ENCODE results near the gene CTNNBL1.

CTNNBL1 gene

DNA sequence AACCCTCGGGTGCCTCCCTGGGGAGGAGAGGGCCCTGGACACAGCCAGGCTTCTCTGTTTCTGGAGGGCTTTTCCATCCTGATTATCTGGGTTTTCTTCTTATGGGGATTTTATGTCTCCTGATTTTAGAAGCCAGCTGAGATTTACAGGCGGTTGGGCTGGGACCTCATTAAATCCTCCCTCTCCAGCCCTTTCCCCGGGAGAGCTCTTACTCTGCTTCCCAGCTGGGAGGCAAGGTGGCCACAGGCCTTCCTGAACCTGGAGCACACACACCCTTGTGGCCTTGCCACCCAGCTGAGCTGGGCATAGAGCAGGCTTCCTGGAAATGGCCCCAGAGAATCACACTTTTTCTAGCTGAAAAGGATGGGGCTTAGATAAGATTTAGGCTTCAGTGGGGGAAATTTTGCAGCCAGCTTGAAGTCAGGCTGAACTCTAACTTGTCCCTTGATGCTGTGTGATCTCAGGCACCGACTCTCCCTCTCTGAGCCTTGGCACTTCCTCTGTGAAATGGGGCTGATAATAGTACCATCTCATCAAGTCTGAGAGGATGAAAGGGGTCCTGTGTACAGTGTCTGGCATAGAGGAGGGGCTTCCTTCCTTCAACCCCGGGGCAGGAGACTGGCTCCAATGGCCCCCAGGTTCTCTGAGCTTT lies 225.7 kb downstream of the CTNNBL1 start:
- Histone ChIP-seq H3K36me3 (ENCODE audit: insufficient read depth, insufficient read length, low read length) (no peaks in the 10 kb centered on the region), H3K9me3 (ENCODE audit: insufficient read depth, low read length) (no peaks in the 10 kb centered on the region), H3K4me3 (ENCODE audit: insufficient read length, low read depth) (no peak overlapping the region), H3K9ac (ENCODE audit: insufficient read length, low read depth) (peak overlapping the region; percentile 13), H3K27me3 (ENCODE audit: insufficient read depth, insufficient read length) (peaks cover 30% of the 10 kb centered on the region), H3K4me1 (ENCODE audit: insufficient read depth, insufficient read length) (peaks cover 11% of the 10 kb centered on the region)
- TF ChIP-seq SUZ12 (IDR thresholded peaks at IDR 0.05; ENCODE audit: extremely low read depth, insufficient read depth, insufficient read length) (no peak), YY1 (IDR thresholded peaks at IDR 0.05; ENCODE audit: insufficient read depth, insufficient read length) (no peak), ZNF274 (IDR thresholded peaks at IDR 0.05; ENCODE audit: low read depth, low read length) (no peak)
- no peak for DNase-seq (ENCODE audit: low read depth, low spot score)

DNA sequence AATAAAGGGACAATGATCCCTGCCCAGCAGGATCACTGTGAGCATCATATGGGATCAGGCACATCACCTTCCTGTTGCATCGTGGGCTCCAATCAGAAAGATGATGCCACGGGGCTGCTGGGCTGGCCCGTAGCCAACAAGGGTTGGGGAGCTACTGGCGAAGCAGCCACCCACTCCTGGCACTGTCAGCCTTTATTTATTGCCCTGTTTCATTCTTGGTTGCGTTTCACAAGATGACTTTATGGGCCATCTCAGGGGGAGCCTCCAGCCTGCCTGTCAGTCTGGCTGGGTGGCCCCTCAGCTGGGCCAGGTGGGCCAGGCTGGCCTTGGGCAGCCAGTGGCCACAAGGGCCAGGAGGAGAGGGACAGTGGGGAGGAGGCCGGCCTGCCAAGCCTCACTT lies 226.4 kb downstream of the CTNNBL1 start:
- Histone ChIP-seq H3K9ac (ENCODE audit: insufficient read length, low read depth) (peak overlapping the region; percentile 13), H3K9me3 (ENCODE audit: insufficient read depth, low read length) (no peaks in the 10 kb centered on the region), H3K36me3 (ENCODE audit: insufficient read depth, insufficient read length, low read length) (no peaks in the 10 kb centered on the region), H3K4me3 (ENCODE audit: insufficient read length, low read depth) (no peak overlapping the region), H3K4me1 (ENCODE audit: insufficient read depth, insufficient read length) (peaks cover 11% of the 10 kb centered on the region), H3K27me3 (ENCODE audit: insufficient read depth, insufficient read length) (peaks cover 29% of the 10 kb centered on the region)
- no peak for TF ChIP-seq ZNF274 (IDR thresholded peaks at IDR 0.05; ENCODE audit: low read depth, low read length)
- no peak for TF ChIP-seq YY1 (IDR thresholded peaks at IDR 0.05; ENCODE audit: insufficient read depth, insufficient read length)
- no peak for TF ChIP-seq SUZ12 (IDR thresholded peaks at IDR 0.05; ENCODE audit: extremely low read depth, insufficient read depth, insufficient read length)
- DNase-seq (ENCODE audit: low read depth, low spot score) = no peak

DNA sequence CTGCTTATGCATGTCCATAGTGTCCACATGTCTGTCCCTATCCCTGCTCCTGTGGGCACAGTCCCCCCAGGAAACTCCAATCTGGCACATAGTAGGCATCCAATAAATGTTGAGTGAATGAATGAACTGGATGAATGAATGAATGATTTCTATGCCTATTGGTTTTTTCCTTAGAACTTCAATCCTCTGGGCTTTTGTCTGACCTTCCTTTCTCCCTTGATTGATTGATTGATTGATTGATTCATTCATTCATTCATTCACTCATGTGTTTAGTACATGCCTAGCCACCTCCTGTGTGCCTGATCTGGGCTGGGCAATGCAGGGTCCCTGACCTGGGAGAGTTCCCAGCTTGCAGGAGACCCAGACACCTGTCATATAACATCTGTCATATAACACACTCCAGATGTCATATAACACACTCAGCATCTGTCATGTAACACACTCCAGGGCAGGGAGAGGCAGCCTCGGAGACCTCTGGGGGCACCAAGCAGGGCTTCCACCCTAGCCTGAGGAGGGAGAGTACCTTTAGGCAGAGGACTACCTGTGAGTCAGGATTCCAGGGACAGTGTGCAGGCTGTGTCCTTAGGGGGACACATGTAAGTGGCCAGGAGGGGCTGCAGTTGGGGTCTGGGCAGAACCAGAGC lies 227.0 kb downstream of the CTNNBL1 start:
- H3K4me3 ChIP-seq (ENCODE audit: insufficient read length, low read depth) = no peak overlapping the region
- no peaks in the 10 kb centered on the region for H3K9me3 ChIP-seq (ENCODE audit: insufficient read depth, low read length)
- DNase-seq (ENCODE audit: low read depth, low spot score) = no peak
- H3K36me3 ChIP-seq (ENCODE audit: insufficient read depth, insufficient read length, low read length) = no peaks in the 10 kb centered on the region
- H3K4me1 ChIP-seq (ENCODE audit: insufficient read depth, insufficient read length) = peaks cover 16% of the 10 kb centered on the region
- TF ChIP-seq SUZ12 (IDR thresholded peaks at IDR 0.05; ENCODE audit: extremely low read depth, insufficient read depth, insufficient read length) (no peak), YY1 (IDR thresholded peaks at IDR 0.05; ENCODE audit: insufficient read depth, insufficient read length) (no peak), ZNF274 (IDR thresholded peaks at IDR 0.05; ENCODE audit: low read depth, low read length) (no peak)
- no peak overlapping the region for H3K9ac ChIP-seq (ENCODE audit: insufficient read length, low read depth)
- peaks cover 27% of the 10 kb centered on the region for H3K27me3 ChIP-seq (ENCODE audit: insufficient read depth, insufficient read length)

DNA sequence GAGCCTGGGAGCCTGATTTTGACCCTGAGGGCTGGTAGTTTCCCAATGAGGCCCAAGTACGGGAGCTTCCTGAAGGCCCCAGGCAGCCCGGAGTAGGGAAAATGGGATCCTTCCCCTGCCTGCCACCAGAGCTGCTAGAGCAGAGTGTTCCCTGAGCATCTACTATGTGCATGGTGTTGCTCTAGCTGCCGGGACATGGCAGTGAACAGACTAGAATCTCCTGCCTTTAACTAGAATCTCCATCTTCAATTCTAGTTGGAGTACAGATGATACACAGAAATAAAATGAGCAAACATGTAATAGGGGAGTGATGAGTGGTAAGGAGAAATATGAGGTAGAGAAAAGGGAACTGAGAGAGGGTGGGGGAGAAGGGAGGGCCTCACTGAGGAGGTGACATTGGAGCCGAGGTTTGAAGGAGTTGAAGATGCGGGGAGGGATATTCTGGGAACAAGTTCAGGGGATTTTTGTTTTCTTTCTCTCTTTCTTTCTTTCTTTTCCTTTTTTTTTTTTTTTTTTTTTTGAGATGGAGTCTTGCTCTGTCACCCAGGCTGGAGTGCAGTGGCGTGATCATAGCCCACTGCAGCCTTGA lies 227.6 kb downstream of the CTNNBL1 start:
- no peak for TF ChIP-seq SUZ12 (IDR thresholded peaks at IDR 0.05; ENCODE audit: extremely low read depth, insufficient read depth, insufficient read length)
- no peak for TF ChIP-seq YY1 (IDR thresholded peaks at IDR 0.05; ENCODE audit: insufficient read depth, insufficient read length)
- no peak for TF ChIP-seq ZNF274 (IDR thresholded peaks at IDR 0.05; ENCODE audit: low read depth, low read length)
- no peak for DNase-seq (ENCODE audit: low read depth, low spot score)
- peaks cover 21% of the 10 kb centered on the region for H3K27me3 ChIP-seq (ENCODE audit: insufficient read depth, insufficient read length)
- no peak overlapping the region for H3K9ac ChIP-seq (ENCODE audit: insufficient read length, low read depth)
- H3K4me1 ChIP-seq (ENCODE audit: insufficient read depth, insufficient read length) = peaks cover 17% of the 10 kb centered on the region
- H3K36me3 ChIP-seq (ENCODE audit: insufficient read depth, insufficient read length, low read length) = no peaks in the 10 kb centered on the region
- no peak overlapping the region for H3K4me3 ChIP-seq (ENCODE audit: insufficient read length, low read depth)
- H3K9me3 ChIP-seq (ENCODE audit: insufficient read depth, low read length) = no peaks in the 10 kb centered on the region

Data from NT2/D1 (cell line).